ENCODE results near the gene MVD.

The MVD gene

GRCh38 chr16:88624977-88625576 is 37.8 kb downstream of the MVD start:
- no peak overlapping the region for H3K4me3 ChIP-seq (ENCODE audit: low read depth, low read length)
- no peak for DNase-seq (ENCODE audit: low read depth)
- TF ChIP-seq CTCF (IDR thresholded peaks at IDR 0.05; ENCODE audit: low read depth, low read length, missing control alignments) = no peak

- H3K4me3 ChIP-seq (ENCODE audit: low read depth, low read length) = no peak overlapping the region
- TF ChIP-seq CTCF (IDR thresholded peaks at IDR 0.05; ENCODE audit: low read depth, low read length, missing control alignments) = no peak
- DNase-seq (ENCODE audit: low read depth) = no peak
Observed at GRCh38 chr16:88624481-88624880, 38.4 kb downstream of the MVD start.

GRCh38 chr16:88623858-88624257 is 39.0 kb downstream of the MVD start:
- no peak for TF ChIP-seq CTCF (IDR thresholded peaks at IDR 0.05; ENCODE audit: low read depth, low read length, missing control alignments)
- H3K4me3 ChIP-seq (ENCODE audit: low read depth, low read length) = no peak overlapping the region
- DNase-seq (ENCODE audit: low read depth) = no peak

- no peak for TF ChIP-seq CTCF (IDR thresholded peaks at IDR 0.05; ENCODE audit: low read depth, low read length, missing control alignments)
- DNase-seq (ENCODE audit: low read depth) = no peak
- H3K4me3 ChIP-seq (ENCODE audit: low read depth, low read length) = no peak overlapping the region
Observed at GRCh38 chr16:88622866-88623265, 40.0 kb downstream of the MVD start.

GRCh38 chr16:88622125-88622524 is 40.8 kb downstream of the MVD start:
- no peak for DNase-seq (ENCODE audit: low read depth)
- TF ChIP-seq CTCF (IDR thresholded peaks at IDR 0.05; ENCODE audit: low read depth, low read length, missing control alignments) = no peak
- H3K4me3 ChIP-seq (ENCODE audit: low read depth, low read length) = no peak overlapping the region

- no peak for TF ChIP-seq CTCF (IDR thresholded peaks at IDR 0.05; ENCODE audit: low read depth, low read length, missing control alignments)
- DNase-seq (ENCODE audit: low read depth) = no peak
- no peak overlapping the region for H3K4me3 ChIP-seq (ENCODE audit: low read depth, low read length)
Observed at GRCh38 chr16:88619859-88620815, 42.8 kb downstream of the MVD start.
